ENCODE results near the gene NUDT14. TPM values are rescaled to one million over a fixed set of nuclear protein-coding genes. Genes with fewer than 3 reads are reported as not detected.

NUDT14 gene
- total RNA-seq, 4 donors from 2014 or later, result 14.6 to 22.2 (median 19.8) TPM

- H3K4me3 ChIP-seq, result no peak overlapping the region
- 92% methylated on average over 10 of the region's 17 CpGs for WGBS
- H3K4me1 ChIP-seq, result no peaks in the 10 kb centered on the region
- TF ChIP-seq POLR2A (IDR thresholded peaks at IDR 0.05) (no peak), POLR2AphosphoS5 (IDR thresholded peaks at IDR 0.05) (no peak), EP300 (IDR thresholded peaks at IDR 0.05) (no peak), CTCF (IDR thresholded peaks at IDR 0.05) (no peak)
- H3K36me3 ChIP-seq, result peaks cover 75% of the 10 kb centered on the region
- DNase-seq (ENCODE audit: low spot score in 2 of 2), result no peak
- no peaks in the 10 kb centered on the region for H3K9me3 ChIP-seq
- H3K27ac ChIP-seq, result no peak overlapping the region
- H3K27me3 ChIP-seq, result no peaks in the 10 kb centered on the region
Observed at GRCh38 chr14:105219753-105220152, 38.6 kb upstream of the NUDT14 start.

GRCh38 chr14:105219043-105219612 lies 38.0 kb upstream of the NUDT14 start:
- Histone ChIP-seq H3K27me3 (no peaks in the 10 kb centered on the region), H3K36me3 (peaks cover 75% of the 10 kb centered on the region), H3K27ac (no peak overlapping the region), H3K9me3 (no peaks in the 10 kb centered on the region), H3K4me3 (no peak overlapping the region), H3K4me1 (no peaks in the 10 kb centered on the region)
- TF ChIP-seq POLR2A (IDR thresholded peaks at IDR 0.05) (no peak), EP300 (IDR thresholded peaks at IDR 0.05) (no peak), POLR2AphosphoS5 (IDR thresholded peaks at IDR 0.05) (no peak), CTCF (IDR thresholded peaks at IDR 0.05) (no peak)
- DNase-seq (ENCODE audit: low spot score in 2 of 2), result no peak
- 96% methylated on average over 15 of the region's 29 CpGs for WGBS

GRCh38 chr14:105218611-105219010 lies 37.5 kb upstream of the NUDT14 start:
- Histone ChIP-seq H3K4me1 (no peaks in the 10 kb centered on the region), H3K4me3 (no peak overlapping the region), H3K27ac (no peak overlapping the region), H3K9me3 (no peaks in the 10 kb centered on the region), H3K27me3 (no peaks in the 10 kb centered on the region), H3K36me3 (peaks cover 78% of the 10 kb centered on the region)
- no peak for DNase-seq (ENCODE audit: low spot score in 2 of 2)
- 95% methylated on average over 11 of the region's 19 CpGs for WGBS
- TF ChIP-seq POLR2A (IDR thresholded peaks at IDR 0.05) (no peak), CTCF (IDR thresholded peaks at IDR 0.05) (no peak), EP300 (IDR thresholded peaks at IDR 0.05) (no peak), POLR2AphosphoS5 (IDR thresholded peaks at IDR 0.05) (no peak)

- 86% methylated on average over 6 of the region's 11 CpGs for WGBS
Observed at GRCh38 chr14:105217774-105218173, 36.7 kb upstream of the NUDT14 start.

More at GRCh38 chr14:105217774-105218173, 36.7 kb upstream of the NUDT14 start:
- TF ChIP-seq EP300 (IDR thresholded peaks at IDR 0.05) (no peak), POLR2A (IDR thresholded peaks at IDR 0.05) (no peak), POLR2AphosphoS5 (IDR thresholded peaks at IDR 0.05) (no peak), CTCF (IDR thresholded peaks at IDR 0.05) (no peak)
- H3K4me3 ChIP-seq, result no peak overlapping the region
- H3K36me3 ChIP-seq, result peaks cover 82% of the 10 kb centered on the region
- H3K4me1 ChIP-seq, result no peaks in the 10 kb centered on the region
- no peak for DNase-seq (ENCODE audit: low spot score in 2 of 2)
- H3K9me3 ChIP-seq, result no peaks in the 10 kb centered on the region
- no peaks in the 10 kb centered on the region for H3K27me3 ChIP-seq
- no peak overlapping the region for H3K27ac ChIP-seq
